ENCODE results near the gene GPR160. TPM values are rescaled to one million over a fixed set of nuclear protein-coding genes. Genes with fewer than 3 reads are reported as not detected.

Gene GPR160
- total RNA-seq, 4 donors from 2014 or later, result 0.88 to 4.5 (median 2.9) TPM

GRCh38 chr3:170049146-170050000 is 11.6 kb downstream of the GPR160 start:
- intact Hi-C loops (cut with DNase I), result no loop called here
- TF ChIP-seq POLR2A (IDR thresholded peaks at IDR 0.05), result no peak
- no peak for TF ChIP-seq CTCF (IDR thresholded peaks at IDR 0.05)
- H3K4me3 ChIP-seq, result no peak overlapping the region
- no peak for DNase-seq
- H3K4me1 ChIP-seq, result peaks cover 0 to 8% (median 0%) of the 10 kb centered on the region in 3 donors
- H3K27ac ChIP-seq, result no peak overlapping the region
- H3K36me3 ChIP-seq, result no peaks in the 10 kb centered on the region
- WGBS, 2 donors, result 58 to 62% methylated on average over 9 of the region's 10 CpGs
- H3K27me3 ChIP-seq, result no peaks in the 10 kb centered on the region
- H3K9me3 ChIP-seq, result no peaks in the 10 kb centered on the region

DNA sequence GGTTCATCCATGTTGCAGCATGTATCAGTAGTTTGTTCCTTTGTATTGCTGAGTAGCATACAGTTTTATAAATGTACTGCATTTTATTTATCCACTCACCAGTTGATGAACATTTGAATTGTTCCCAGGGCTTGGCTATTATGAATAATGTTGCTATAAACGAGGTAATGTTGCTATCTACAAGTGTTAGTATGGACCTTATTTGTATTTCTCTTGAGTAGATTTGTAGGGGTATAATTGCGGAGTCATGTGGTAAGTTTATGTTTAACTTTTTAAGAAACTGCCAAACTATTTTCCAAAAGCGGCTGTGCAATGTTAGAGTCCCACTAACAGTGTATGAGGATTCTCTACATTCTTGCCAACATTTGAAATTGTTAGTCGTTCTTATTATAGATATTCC is 13.0 kb downstream of the GPR160 start:
- Histone ChIP-seq H3K9me3 (no peaks in the 10 kb centered on the region), H3K4me3 (no peak overlapping the region), H3K27me3 (no peaks in the 10 kb centered on the region), H3K36me3 (no peaks in the 10 kb centered on the region), H3K4me1 (peaks cover 0 to 3% (median 0%) of the 10 kb centered on the region in 3 donors), H3K27ac (no peak overlapping the region)
- intact Hi-C loops (cut with DNase I), result no loop called here
- WGBS, 2 donors, result 75 to 78% methylated on average over 4 of the region's 4 CpGs
- TF ChIP-seq CTCF (IDR thresholded peaks at IDR 0.05) (no peak), POLR2A (IDR thresholded peaks at IDR 0.05) (no peak)
- no peak for DNase-seq

DNA sequence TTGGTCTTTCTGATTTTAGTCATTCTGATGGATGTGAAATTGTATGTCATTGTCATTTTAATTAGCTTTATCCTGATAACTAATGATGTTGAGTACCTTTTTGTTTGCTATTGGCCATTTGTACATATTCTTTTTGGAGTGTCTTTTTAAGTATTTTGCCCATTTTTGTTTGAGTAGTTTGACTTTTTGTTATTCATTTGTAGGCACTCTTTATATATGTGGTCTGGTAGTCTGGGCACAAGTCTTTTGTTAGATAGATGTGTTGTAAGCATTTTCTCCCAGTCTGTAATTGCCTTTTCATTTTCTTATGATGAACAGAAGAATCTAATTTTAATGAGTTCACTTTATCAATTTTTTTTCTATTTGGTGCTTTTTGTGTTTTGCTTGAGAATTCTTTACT is 14.6 kb downstream of the GPR160 start:
- Histone ChIP-seq H3K27ac (no peak overlapping the region), H3K36me3 (no peaks in the 10 kb centered on the region), H3K4me3 (no peak overlapping the region), H3K9me3 (no peaks in the 10 kb centered on the region), H3K27me3 (no peaks in the 10 kb centered on the region), H3K4me1 (no peaks in the 10 kb centered on the region)
- TF ChIP-seq CTCF (IDR thresholded peaks at IDR 0.05), result no peak
- TF ChIP-seq POLR2A (IDR thresholded peaks at IDR 0.05), result no peak
- DNase-seq, result no peak
- intact Hi-C loops (cut with DNase I), result no loop called here

GRCh38 chr3:170054204-170054603 is 16.4 kb downstream of the GPR160 start:
- TF ChIP-seq POLR2A (IDR thresholded peaks at IDR 0.05), result no peak
- peak in 1 of 6 experiments; percentile 17 for TF ChIP-seq CTCF (IDR thresholded peaks at IDR 0.05)
- no peaks in the 10 kb centered on the region for H3K36me3 ChIP-seq
- WGBS, 2 donors, result 76 to 83% methylated on average over 1 of the region's 1 CpG
- H3K4me3 ChIP-seq, result no peak overlapping the region
- no peak overlapping the region for H3K27ac ChIP-seq
- H3K4me1 ChIP-seq, result no peaks in the 10 kb centered on the region
- no peak for DNase-seq
- no peaks in the 10 kb centered on the region for H3K27me3 ChIP-seq
- no peaks in the 10 kb centered on the region for H3K9me3 ChIP-seq
- intact Hi-C loops (cut with DNase I), result no loop called here

- no peaks in the 10 kb centered on the region for H3K9me3 ChIP-seq
- no peaks in the 10 kb centered on the region for H3K27me3 ChIP-seq
- DNase-seq, result no peak
- TF ChIP-seq CTCF (IDR thresholded peaks at IDR 0.05) (no peak), POLR2A (IDR thresholded peaks at IDR 0.05) (no peak)
- WGBS, 2 donors, result 54 to 70% methylated on average over 5 of the region's 5 CpGs
- H3K27ac ChIP-seq, result no peak overlapping the region
- H3K4me3 ChIP-seq, result no peak overlapping the region
- H3K36me3 ChIP-seq, result no peaks in the 10 kb centered on the region
- no peaks in the 10 kb centered on the region for H3K4me1 ChIP-seq
- intact Hi-C loops (cut with DNase I), result no loop called here
Observed at GRCh38 chr3:170055209-170055608, 17.4 kb downstream of the GPR160 start.

Data from esophagus squamous epithelium (tissue), 5 donors.